Measurements from ENCODE around the gene STYXL1.

The STYXL1 gene

GRCh38 chr7:75971961-75972763, 75.6 kb downstream of the STYXL1 start:
- no peak for DNase-seq

GRCh38 chr7:75971309-75971960, 76.4 kb downstream of the STYXL1 start:
- DNase-seq: no peak

GRCh38 chr7:75969704-75970498, 77.9 kb downstream of the STYXL1 start:
- DNase-seq: no peak

GRCh38 chr7:75969182-75969581, 78.6 kb downstream of the STYXL1 start:
- no peak for DNase-seq

- no peak for DNase-seq
Observed at GRCh38 chr7:75968561-75969001, 79.2 kb downstream of the STYXL1 start.

- DNase-seq: no peak
Observed at GRCh38 chr7:75968012-75968411, 79.8 kb downstream of the STYXL1 start.

- DNase-seq: peak in 1 of 2 donors; percentile 18
Observed at GRCh38 chr7:75967487-75967997, 80.3 kb downstream of the STYXL1 start.

GRCh38 chr7:75967055-75967454, 80.7 kb downstream of the STYXL1 start:
- DNase-seq: no peak

- DNase-seq: no peak
Observed at GRCh38 chr7:75966190-75966961, 81.4 kb downstream of the STYXL1 start.

GRCh38 chr7:75965617-75966016, 82.2 kb downstream of the STYXL1 start:
- no peak for DNase-seq

GRCh38 chr7:75963381-75963995, 84.3 kb downstream of the STYXL1 start:
- no peak for DNase-seq

GRCh38 chr7:75962607-75963380, 85.0 kb downstream of the STYXL1 start:
- DNase-seq: no peak

- DNase-seq: no peak
Observed at GRCh38 chr7:75961218-75961617, 86.6 kb downstream of the STYXL1 start.

GRCh38 chr7:75960372-75960771, 87.4 kb downstream of the STYXL1 start:
- DNase-seq: no peak

GRCh38 chr7:75958802-75959543, 88.8 kb downstream of the STYXL1 start:
- DNase-seq: no peak

GRCh38 chr7:75957021-75957736, 90.6 kb downstream of the STYXL1 start:
- DNase-seq: no peak

- DNase-seq: no peak
Observed at GRCh38 chr7:75955331-75955955, 92.4 kb downstream of the STYXL1 start.

- DNase-seq: peak in 1 of 2 donors; percentile 19
Observed at GRCh38 chr7:75953931-75954330, 93.9 kb downstream of the STYXL1 start.

GRCh38 chr7:75953431-75953830, 94.4 kb downstream of the STYXL1 start:
- DNase-seq: no peak

Measured in CD4-positive, alpha-beta T cell treated with Interleukin-4 for 1 hour (primary cell).